Measurements from ENCODE around the gene IGFBP4. TPM values are rescaled to one million over a fixed set of nuclear protein-coding genes. Genes with fewer than 3 reads are reported as not detected.

IGFBP4 gene
- polyA plus RNA-seq, 1 experiment = 1,200 TPM

GRCh38 chr17:40484285-40484972 lies 41.2 kb downstream of the IGFBP4 start:
- TF ChIP-seq, protein P1, sequence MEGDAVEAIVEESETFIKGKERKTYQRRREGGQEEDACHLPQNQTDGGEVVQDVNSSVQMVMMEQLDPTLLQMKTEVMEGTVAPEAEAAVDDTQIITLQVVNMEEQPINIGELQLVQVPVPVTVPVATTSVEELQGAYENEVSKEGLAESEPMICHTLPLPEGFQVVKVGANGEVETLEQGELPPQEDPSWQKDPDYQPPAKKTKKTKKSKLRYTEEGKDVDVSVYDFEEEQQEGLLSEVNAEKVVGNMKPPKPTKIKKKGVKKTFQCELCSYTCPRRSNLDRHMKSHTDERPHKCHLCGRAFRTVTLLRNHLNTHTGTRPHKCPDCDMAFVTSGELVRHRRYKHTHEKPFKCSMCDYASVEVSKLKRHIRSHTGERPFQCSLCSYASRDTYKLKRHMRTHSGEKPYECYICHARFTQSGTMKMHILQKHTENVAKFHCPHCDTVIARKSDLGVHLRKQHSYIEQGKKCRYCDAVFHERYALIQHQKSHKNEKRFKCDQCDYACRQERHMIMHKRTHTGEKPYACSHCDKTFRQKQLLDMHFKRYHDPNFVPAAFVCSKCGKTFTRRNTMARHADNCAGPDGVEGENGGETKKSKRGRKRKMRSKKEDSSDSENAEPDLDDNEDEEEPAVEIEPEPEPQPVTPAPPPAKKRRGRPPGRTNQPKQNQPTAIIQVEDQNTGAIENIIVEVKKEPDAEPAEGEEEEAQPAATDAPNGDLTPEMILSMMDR (IDR thresholded peaks at IDR 0.05; ENCODE audit: insufficient read depth, low read depth, low read length) = no peak
- ChIA-PET CTCF (interaction anchor here (0.5 to 1.7 kb wide), 3 partner anchors 8 to 34 kb away, joined by 3 to 16 read pairs (median 5); no protein-coding TSS in a partner anchor), POLR2A (no interaction called here)
- H3K36me3 ChIP-seq (ENCODE audit: control insufficient read depth, insufficient read depth, low read length) = no peaks in the 10 kb centered on the region
- H3K4me3 ChIP-seq (ENCODE audit: low read depth, low read length) = no peak overlapping the region
- DNase-seq (ENCODE audit: low read depth) = no peak
- no peaks in the 10 kb centered on the region for H3K27me3 ChIP-seq (ENCODE audit: control insufficient read depth, insufficient read depth, low read length)

- DNase-seq (ENCODE audit: low read depth) = no peak
- no peak overlapping the region for H3K4me3 ChIP-seq (ENCODE audit: low read depth, low read length)
- TF ChIP-seq, protein P1 (IDR thresholded peaks at IDR 0.05; ENCODE audit: insufficient read depth, low read depth, low read length) = no peak
- POLR2A ChIA-PET = no interaction called here
- H3K27me3 ChIP-seq (ENCODE audit: control insufficient read depth, insufficient read depth, low read length) = no peaks in the 10 kb centered on the region
- H3K36me3 ChIP-seq (ENCODE audit: control insufficient read depth, insufficient read depth, low read length) = no peaks in the 10 kb centered on the region
- CTCF ChIA-PET = interaction anchor here (0.9 to 2.2 kb wide), 6 partner anchors 9 to 75 kb away, joined by 3 to 16 read pairs (median 4); no protein-coding TSS in a partner anchor
Measured at GRCh38 chr17:40484973-40485530, 41.8 kb downstream of the IGFBP4 start.

DNA sequence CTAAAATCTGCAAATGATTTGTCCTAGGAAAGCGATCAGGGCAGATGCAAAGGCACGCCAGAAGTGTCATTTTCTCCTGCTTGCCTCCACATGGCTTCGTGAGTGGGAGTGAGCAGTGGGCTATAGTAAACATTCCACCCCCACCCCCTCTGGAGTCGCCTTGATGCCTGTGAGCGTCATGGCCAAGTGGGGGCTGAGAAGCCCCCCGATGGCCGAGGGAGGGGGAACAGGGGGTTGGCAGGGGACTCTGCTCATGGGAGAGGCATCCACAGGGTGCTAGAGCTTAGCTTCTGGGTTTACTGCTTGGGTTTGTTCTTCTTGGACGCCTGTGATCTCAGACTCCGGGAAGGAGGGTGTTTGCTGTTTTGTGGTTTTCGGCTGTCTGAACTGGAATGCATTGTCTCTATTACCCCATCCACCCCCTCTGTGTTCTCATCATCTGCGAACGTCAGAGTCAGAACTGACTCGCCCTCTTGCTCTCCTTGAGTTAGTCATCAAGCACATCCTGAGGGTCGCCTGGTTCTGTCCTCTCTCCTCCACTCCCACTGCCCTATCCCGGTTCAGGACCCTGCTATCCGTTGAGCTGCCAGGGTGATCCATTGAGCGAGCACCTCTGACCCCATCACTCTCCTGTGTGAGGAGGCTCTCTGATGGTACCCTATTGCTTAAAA lies 42.7 kb downstream of the IGFBP4 start:
- CTCF ChIA-PET = interaction anchor here (0.9 to 2.2 kb wide), 11 partner anchors 10 to 74 kb away, joined by 3 to 16 read pairs (median 3); no protein-coding TSS in a partner anchor
- Histone ChIP-seq H3K27me3 (ENCODE audit: control insufficient read depth, insufficient read depth, low read length) (no peaks in the 10 kb centered on the region), H3K4me3 (ENCODE audit: low read depth, low read length) (peak overlapping the region; percentile 10; the same call in 1 of the 2 replicates), H3K36me3 (ENCODE audit: control insufficient read depth, insufficient read depth, low read length) (no peaks in the 10 kb centered on the region)
- POLR2A ChIA-PET = interaction anchor here (0.6 to 1.3 kb wide), 7 partner anchors 10 to 76 kb away, joined by 3 to 10 read pairs (median 5); no protein-coding TSS in a partner anchor
- peak; percentile 99 for DNase-seq (ENCODE audit: low read depth)
- TF ChIP-seq, protein P1 (IDR thresholded peaks at IDR 0.05; ENCODE audit: insufficient read depth, low read depth, low read length) = no peak

- H3K36me3 ChIP-seq (ENCODE audit: control insufficient read depth, insufficient read depth, low read length) = no peaks in the 10 kb centered on the region
- no peak overlapping the region for H3K4me3 ChIP-seq (ENCODE audit: low read depth, low read length)
- no peaks in the 10 kb centered on the region for H3K27me3 ChIP-seq (ENCODE audit: control insufficient read depth, insufficient read depth, low read length)
- DNase-seq (ENCODE audit: low read depth) = no peak
- POLR2A ChIA-PET = interaction anchor here (0.6 to 1.3 kb wide), 6 partner anchors 13 to 77 kb away, joined by 3 to 10 read pairs (median 4); no protein-coding TSS in a partner anchor
- CTCF ChIA-PET = interaction anchor here (0.6 to 2.2 kb wide), 11 partner anchors 9 to 73 kb away, joined by 3 to 16 read pairs (median 3); no protein-coding TSS in a partner anchor
- TF ChIP-seq, protein P1 (IDR thresholded peaks at IDR 0.05; ENCODE audit: insufficient read depth, low read depth, low read length) = no peak
Measured at GRCh38 chr17:40486522-40487370, 43.5 kb downstream of the IGFBP4 start.

Data from BJ (cell line).